GM21786 (cell line): ENCODE data around the gene DBN1.
A peak's percentile ranks its signal among the peaks of the same experiment; 100 is the strongest.

Experiments used
- ATAC-seq: cut with Tn5 transposase; IDR thresholded peaks from one replicate; pipeline ENCODE4 v1.9.1; 2021; ENCODE audit not compliant: unreplicated experiment

Gene DBN1

DNA sequence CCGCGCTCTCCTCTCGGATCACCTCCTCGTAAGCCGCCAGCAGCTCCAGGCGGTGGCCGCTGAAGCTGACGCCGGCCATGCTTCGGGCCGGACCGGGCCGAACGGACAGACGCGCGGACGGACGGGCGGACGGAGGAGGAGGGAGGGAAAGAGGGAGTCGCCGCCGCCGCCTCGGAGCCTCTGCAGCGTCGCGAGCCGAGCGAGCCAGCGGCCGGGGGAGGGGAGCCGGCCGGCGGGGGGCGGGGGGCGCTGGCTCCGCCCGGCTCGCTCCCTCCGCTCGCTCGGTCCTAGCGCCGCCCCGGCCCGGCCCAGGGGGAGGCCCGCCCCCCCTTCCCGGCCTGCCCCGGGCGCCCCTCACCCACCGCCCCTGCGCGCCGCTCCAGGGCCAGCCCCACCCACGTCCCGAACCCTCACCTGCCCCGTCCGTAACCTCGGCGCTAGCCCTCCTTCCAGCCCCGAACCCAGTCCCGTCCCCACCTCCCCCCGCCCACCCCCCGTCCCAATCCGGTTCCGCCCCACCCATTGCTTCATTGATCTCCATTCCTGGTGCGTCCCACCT lies at the start of gene DBN1:
Gene DBN1 (minus strand): TSS at position 192 of the 559 bp plus-strand sequence. CDS start 113 bp downstream, at position 79.
- no peak for ATAC-seq

GRCh38 chr5:177520916-177521513 lies 47.6 kb upstream of the DBN1 start:
- no peak for ATAC-seq

DNA sequence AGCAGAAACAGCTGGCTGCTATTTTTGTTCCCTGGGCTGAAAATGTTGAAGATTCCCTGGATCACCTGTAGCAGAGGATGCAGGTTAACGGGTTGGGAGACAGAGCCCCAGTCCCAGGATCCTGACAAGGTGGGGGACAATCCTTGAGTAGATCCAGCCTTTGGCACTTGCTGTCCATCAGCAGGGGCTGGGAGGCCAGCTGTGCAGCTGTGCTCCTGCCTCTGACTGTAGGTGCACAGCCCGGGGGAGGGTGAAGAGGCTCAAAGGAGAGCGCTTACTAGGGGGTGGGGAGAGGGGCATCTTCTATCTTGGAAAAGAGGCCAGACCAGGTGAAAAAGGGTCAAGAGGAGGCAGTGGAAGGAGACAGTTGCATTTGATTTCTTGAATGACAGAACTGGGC lies 46.8 kb upstream of the DBN1 start:
- ATAC-seq, result no peak

GRCh38 chr5:177519463-177520235 lies 46.2 kb upstream of the DBN1 start:
- ATAC-seq, result no peak

GRCh38 chr5:177516601-177517568 lies 43.5 kb upstream of the DBN1 start, which contains the start of gene DDX41:
TSS of gene DDX41 (minus strand) at chr5:177516961. CDS start at chr5:177516945, 16 bp downstream.
- peak; percentile 86 for ATAC-seq

GRCh38 chr5:177515580-177515979 lies 42.1 kb upstream of the DBN1 start:
- no peak for ATAC-seq

GRCh38 chr5:177514541-177514940 lies 41.1 kb upstream of the DBN1 start:
- no peak for ATAC-seq

- ATAC-seq, result no peak
Measured at GRCh38 chr5:177513500-177513899, 40.1 kb upstream of the DBN1 start.

DNA sequence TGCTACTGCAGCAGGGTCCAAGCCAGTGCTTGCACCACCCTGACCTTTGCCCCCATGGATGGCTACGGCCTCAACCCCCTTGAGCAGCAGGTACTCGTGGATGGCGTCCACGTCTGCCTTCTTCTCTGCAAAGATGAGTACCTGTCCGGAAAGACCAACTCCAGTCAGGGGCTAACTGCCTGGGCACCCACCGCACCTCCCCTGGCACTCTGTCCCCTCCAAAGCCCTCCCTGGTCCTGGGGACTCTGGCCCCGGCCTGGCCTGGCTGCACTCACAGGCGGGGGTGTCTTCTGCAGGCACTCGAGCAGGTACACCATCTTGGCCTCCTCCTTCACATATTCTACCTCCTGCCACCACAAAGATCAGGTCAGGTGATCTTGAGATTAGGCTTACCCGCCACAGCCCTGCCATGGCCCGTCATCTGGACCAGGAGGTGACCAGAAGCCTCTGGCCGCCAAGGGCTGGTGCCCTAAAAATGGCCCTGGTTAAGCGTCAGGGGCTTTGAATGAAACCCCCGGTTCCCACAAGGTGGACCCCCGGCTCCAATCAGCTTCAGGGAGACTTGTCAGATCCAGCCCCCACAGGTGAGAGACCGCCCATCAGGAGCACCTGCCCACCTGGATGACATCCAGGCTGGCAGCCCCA lies 39.4 kb upstream of the DBN1 start:
- no peak for ATAC-seq

GRCh38 chr5:177511796-177512675 lies 38.6 kb upstream of the DBN1 start:
- ATAC-seq, result no peak

GRCh38 chr5:177511181-177511580 lies 37.7 kb upstream of the DBN1 start:
- no peak for ATAC-seq

DNA sequence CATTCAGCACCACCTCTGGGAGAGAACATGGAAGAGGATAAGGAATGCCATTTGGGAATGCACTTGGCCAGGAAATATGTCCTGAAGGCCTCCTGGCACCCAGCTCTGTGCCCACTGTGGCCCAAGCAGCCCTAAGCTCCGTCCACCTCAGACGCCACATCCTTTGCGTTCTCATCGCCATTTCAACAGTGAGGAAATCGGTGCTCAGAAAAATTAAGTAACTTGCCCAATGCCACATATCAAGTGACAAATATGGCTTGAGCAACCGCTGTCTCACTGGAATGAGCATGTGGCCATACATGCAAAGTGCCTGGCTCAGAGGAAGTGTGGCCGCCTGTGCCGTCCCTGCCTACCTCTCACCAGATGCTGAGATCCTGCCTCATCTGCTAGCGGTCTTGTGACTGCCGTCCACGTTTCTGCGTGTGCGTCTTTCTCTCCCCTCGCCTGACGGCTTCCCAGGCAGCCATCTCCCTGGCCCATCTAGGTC lies 37.2 kb upstream of the DBN1 start:
- ATAC-seq, result peak; percentile 31

DNA sequence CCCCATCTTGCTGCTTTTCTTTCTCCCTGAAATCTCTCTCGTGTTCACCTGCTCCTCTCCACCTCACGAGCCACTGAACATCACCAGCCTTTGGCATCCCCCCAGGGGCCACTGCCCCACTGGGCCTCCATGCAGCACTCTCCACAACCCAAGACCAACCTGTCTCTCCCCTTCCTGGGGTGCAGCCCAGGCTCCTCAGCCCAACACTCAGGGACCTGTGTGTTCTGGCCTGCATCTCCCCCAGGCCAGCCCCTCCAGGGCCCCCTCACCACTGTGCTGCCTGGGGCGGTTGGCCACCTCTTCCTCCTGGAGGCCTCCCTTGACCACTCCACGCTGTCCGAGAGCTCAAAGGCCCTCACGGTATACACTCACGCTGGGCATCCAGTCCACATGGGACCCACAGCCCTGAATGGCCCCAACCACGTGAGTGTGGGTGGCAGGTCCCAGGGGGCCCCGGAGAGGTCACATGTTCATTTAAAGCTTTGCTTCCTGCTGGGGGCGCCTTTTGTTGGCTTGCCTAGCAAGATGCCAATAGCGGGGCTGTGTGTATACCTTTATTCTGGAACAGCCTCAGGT lies 36.6 kb upstream of the DBN1 start:
- peak; percentile 34 for ATAC-seq

DNA sequence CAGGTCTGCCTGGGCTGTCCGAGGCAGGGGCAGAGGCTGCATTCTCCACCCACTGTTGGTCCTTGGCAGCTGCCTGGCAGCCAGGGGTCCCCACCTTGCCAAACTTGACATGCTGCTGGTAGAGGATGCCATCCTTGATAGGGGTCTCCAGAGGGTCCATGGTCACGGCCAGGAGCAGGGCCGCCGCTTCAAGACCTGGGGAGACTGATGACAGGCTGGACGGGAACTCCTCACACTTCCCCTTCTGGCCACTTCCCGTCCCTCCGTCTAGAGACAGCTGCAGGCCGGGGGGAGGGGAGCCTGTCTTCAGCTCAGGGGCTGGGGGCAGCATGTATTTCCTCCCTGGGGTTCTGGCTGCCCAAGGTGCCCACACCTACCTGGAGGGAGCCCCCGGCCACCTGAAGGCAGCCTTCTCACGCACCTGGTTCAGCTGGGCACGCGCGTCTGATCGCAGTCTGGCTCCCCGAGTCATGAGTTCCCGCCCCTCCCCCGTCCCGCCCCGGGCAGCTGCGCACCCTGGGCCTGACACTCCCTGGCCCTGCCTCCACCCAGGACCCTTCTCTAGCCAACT lies 36.0 kb upstream of the DBN1 start, which contains the start of gene DOK3:
Gene DOK3 (minus strand): TSS at position 446 of the 571 bp plus-strand sequence. CDS start 286 bp downstream, at position 160.
- ATAC-seq, result peak; percentile 41

- ATAC-seq, result peak; percentile 39
Measured at GRCh38 chr5:177508837-177509236, 35.4 kb upstream of the DBN1 start.

GRCh38 chr5:177508221-177508611 lies 34.8 kb upstream of the DBN1 start:
- ATAC-seq, result no peak

DNA sequence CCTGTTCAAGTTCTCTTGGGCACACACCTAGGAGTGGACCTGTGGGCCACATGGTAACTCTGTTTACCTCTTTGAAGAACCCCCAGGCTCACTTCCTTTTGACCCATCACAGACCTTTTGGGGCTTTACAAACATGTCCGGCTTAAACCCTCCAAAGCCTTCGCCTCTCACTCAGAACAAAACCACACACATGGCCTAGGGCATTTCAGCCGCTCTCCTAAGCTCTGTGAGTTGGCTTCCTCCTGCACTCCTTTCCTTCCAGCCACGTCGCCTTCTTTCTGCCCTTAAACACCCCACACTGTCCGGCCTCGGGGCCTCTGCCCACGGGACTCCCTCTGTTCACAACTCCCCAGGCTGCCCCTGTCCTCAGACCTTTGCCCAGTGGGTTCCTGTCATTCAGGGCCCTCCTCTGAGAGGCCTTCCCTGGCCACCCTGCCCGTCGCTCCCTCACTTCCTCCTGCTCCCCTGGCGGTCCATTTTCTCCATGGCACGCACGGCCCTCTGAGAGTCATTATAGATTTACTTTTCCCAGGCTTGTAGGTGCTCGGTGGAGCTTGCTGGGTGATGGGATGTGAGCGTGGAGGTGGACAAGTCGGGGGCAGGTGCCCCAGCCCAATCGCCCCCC lies 34.3 kb upstream of the DBN1 start:
- no peak for ATAC-seq

GRCh38 chr5:177507165-177507564 lies 33.7 kb upstream of the DBN1 start:
- no peak for ATAC-seq
